T47D (cell line): Measurements from ENCODE around the gene KIF26A.

Source experiments
- DNase-seq, 2 experiments: peaks; one replicate each; pipeline versions ENCODE4 v3.0.0 to v3.0.0-alpha.2; 2011 to 2012; ENCODE audit warnings: low read depth in 1 of 2, low spot score in 1 of 2
- JUND ChIP-seq: IDR thresholded peaks from 2 replicates; pipeline ENCODE4 v1.6.1; 2012; ENCODE audit warnings: low read depth
- in situ Hi-C: cut with HindIII; loops from 2 replicates; pipeline ENCODE4 v1.10.0; 2016; ENCODE audit warnings: low sequenced_read_pairs, low pct_unique_long_range_greater_than_20kb

The KIF26A gene

DNA sequence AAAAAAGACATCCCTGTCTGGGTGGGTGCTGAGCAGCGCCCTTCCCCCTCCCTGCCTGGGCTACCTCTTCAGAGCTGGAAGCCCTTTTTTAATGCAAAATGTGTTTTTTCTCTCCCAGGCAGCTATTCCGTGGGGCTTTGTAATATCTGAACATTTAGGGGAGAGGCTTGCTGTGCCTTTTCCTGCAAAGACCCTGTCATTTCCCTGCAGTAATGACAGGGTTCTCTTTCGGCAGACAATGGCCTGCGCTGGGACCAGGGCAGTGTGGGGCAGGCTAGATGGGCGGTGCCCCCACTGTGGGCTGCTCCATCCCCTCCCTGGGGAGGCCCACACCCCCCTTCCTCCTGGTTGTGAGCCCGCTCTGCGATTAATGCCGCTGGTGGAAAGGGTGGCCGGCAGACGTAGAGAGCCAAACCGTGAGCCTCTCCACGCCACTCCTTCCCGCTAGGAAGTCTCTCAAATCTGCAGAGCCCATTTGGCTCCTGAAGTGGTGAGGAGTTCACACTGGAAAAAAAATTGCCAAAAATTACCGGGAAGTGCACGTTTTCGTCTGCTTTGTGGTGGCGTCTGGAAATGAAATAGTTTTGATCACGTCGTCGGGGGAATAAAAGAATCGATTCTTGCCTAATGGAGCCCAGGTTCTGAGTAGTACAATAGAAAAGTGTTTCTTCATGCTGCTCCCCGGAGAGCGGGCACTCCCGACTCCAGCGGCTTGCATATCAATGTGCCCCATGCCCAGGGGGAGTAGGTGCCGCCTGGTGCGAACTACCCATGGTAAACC is 31.5 kb downstream of the KIF26A start:
- DNase-seq: no peak
- in situ Hi-C loops: no loop called here
- TF ChIP-seq JUND: no peak

DNA sequence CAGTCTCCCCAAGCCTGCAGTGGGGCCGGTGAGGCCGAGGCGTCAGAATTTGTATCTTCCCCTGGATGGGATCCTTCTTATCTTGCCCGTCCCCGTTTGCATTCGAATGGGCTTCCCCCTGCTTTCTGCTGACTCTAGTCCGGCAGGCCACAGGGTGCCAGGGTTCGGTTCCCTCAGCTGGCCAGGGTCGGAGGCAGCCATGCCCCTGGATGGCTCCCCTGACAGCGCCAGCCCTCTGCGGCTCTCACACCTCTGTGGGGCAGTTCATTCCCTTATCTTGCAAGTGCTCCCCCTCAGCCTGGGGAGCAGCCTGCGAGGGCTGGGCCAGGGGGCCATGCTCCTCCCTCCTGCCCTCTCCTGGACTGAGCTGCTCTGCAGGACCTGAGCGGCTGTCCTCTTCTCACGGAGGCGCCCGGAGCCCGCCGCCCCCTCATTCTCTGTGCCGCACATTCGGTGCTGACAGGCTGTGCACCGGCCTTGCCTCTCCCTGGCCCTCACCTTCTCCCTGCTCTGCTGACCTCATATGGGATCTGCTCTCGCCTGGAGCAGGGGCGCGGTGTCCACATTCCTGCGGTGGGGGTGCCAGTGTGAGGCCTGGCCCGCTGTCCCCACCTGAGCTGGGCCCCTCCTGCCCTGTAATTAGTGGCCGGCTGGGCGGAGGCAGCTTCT is 32.8 kb downstream of the KIF26A start:
- DNase-seq: peak in 1 of 2 experiments; percentile 24
- in situ Hi-C loops: no loop called here
- TF ChIP-seq JUND: no peak

DNA sequence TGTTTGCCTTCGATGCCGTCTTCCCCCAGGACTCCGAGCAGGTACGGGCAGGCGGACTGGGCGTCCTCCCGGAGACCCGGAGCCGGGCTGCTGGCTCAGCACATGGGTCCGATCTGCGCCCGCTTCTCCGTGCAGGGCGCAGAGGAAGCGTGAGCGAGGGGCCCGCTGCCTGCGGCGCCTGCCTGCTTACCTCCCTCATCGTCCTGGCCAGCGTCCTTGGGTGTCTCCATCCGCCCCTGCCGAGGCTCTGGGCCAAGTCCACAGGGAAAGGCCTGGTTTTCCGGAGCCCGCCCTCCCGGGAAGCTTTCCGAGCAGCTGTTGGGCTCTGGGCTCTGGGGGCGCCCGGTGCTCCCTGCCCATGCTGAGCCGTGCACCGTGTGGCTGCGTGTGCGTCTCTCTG is 33.5 kb downstream of the KIF26A start:
- no peak for TF ChIP-seq JUND
- DNase-seq: no peak
- in situ Hi-C loops: no loop called here

DNA sequence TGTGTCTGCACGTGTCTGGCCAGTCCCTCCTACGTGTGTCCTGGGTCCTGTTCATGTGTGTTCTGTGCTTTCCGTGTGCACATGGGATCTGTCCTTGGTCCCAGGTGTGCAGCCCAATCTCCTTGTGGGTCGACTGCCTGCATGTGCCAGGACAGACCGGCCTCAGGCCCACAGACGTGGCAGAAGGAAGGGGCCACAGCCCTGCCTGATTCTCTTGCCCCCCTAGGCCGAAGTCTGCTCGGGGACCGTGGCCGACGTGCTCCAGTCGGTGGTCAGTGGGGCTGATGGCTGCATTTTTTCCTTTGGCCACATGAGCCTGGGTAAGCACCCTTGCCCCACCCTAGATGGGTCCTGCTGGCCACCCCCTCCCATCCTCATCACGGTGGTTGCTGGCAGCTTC is 34.0 kb downstream of the KIF26A start:
- in situ Hi-C loops: no loop called here
- TF ChIP-seq JUND: no peak
- no peak for DNase-seq

DNA sequence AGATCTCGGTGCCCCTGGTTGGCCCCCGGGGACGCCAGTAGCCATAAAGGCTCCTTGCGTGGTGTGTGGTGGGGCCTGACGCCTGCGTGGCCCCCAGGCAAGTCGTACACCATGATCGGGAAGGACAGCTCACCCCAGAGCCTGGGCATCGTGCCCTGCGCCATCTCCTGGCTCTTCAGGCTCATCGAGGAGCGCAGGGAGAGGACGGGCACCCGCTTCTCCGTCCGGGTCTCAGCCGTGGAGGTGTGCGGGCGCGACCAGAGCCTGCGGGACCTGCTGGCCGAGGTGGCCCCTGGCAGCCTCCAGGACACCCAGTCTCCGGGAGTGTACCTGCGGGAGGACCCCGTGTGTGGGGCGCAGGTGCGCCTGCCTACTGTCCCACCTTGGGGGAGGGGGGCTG is 34.5 kb downstream of the KIF26A start:
- no peak for DNase-seq
- TF ChIP-seq JUND: no peak
- in situ Hi-C loops: no loop called here

DNA sequence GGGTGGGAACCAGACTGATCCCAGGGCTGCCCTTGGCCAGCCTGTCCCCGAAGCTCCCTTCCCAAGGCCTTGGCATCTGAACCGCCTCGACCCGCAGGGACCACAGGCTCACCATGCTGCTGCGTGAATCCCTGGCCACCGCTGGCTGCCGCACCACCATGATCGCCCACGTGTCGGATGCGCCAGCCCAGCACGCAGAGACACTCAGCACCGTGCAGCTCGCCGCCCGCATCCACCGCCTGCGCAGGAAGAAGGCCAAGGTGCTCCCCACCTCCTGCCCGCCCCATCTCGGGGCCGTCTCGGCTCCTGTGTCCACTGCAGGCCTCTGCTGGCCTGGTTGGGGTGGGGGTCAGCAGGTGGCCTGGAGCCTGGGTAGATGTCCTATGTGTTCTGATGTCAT is 35.7 kb downstream of the KIF26A start:
- no peak for TF ChIP-seq JUND
- in situ Hi-C loops: no loop called here
- DNase-seq: no peak

DNA sequence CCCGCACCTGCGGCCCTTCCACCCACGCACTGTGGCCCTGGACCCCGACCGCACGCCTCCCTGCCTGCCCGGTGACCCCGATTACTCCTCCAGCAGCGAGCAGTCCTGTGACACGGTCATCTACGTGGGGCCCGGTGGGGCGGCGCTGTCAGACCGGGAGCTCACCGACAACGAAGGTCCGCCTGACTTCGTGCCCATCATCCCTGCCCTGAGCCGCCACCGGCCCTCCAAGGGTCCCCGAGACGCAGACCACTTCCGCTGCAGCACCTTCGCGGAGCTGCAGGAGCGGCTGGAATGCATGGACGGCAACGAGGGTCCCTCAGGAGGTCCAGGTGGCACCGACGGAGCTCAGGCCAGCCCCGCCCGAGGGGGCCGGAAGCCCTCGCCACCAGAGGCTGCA is 36.7 kb downstream of the KIF26A start:
- in situ Hi-C loops: no loop called here
- no peak for TF ChIP-seq JUND
- no peak for DNase-seq

DNA sequence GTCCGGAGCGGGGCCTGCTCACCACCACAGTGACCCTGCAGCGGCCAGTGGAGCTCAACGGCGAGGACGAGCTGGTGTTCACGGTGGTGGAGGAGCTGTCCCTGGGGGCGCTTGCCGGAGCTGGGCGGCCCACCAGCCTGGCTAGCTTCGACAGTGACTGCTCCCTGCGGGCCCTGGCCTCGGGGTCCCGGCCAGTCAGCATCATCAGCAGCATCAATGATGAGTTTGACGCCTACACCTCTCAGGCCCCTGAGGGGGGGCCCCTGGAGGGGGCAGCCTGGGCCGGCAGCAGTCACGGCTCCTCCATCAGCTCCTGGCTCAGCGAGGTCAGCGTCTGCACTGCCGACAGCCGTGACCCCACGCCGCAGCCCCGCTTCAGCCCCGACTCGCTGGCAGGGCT is 37.4 kb downstream of the KIF26A start:
- in situ Hi-C loops: no loop called here
- no peak for TF ChIP-seq JUND
- DNase-seq: no peak

DNA sequence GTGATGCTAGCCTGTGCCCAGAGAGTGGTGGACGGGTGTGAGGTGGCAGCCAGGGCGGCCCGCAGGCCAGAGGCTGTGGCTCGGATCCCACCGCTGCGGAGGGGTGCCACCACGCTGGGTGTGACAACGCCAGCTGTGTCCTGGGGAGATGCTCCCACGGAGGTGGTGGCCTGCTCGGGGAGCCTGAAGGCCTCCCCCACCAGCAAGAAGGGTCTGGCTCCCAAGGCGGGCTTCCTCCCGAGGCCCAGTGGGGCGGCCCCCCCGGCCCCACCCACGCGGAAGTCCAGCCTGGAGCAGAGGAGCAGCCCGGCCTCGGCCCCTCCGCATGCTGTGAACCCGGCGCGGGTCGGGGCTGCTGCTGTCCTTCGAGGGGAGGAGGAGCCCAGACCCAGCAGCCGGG is 38.2 kb downstream of the KIF26A start:
- in situ Hi-C loops: no loop called here
- DNase-seq: no peak
- no peak for TF ChIP-seq JUND

DNA sequence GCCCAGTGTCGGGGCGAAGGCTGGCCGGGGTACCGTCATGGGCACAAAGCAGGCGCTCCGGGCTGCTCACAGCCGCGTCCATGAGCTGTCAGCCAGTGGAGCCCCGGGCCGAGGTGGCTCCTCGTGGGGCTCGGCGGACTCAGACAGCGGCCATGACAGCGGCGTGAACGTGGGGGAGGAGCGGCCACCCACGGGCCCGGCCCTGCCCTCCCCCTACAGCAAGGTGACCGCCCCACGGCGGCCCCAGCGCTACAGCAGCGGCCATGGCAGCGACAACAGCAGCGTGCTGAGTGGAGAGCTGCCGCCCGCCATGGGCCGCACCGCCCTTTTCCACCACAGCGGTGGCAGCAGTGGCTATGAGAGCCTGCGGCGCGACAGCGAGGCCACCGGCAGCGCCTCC is 39.0 kb downstream of the KIF26A start:
- DNase-seq: no peak
- no peak for TF ChIP-seq JUND
- in situ Hi-C loops: no loop called here

DNA sequence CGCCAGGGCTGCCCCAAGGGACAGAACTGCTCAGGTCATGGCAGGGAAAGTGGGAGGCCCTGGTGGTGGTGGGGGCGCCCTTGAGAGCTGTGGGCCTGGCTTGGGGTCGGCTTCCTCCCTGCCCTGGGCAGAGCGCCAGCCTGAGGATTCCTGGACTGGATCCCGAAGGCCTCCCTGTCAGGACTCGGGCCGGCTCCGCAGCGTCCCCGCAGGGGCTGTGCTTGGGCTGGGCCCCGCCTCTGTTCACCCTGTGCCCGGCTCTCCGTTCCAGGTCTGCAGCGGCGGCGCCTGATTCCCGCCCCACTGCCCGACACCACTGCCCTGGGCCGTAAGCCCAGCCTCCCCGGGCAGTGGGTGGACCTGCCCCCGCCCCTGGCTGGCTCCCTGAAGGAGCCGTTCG is 39.9 kb downstream of the KIF26A start:
- DNase-seq: no peak
- TF ChIP-seq JUND: no peak
- in situ Hi-C loops: no loop called here

DNA sequence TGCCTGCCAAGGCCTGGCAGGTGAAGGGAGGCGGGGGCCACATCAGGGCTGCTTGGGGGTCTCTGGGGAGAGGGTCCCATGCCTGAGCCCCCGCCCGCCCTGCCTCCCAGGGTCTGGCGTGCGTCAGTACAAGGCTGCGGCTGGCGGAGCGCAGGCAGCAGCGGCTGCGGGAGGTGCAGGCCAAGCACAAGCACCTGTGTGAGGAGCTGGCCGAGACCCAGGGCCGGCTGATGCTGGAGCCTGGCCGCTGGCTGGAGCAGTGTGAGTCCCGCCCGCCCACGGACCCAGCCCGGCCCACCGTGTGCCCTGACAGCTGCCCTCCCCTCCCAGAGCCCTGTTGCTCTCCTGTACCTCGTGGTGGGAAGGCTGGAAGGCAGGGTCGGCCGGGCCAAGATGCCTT is 40.7 kb downstream of the KIF26A start:
- in situ Hi-C loops: no loop called here
- no peak for DNase-seq
- TF ChIP-seq JUND: no peak

DNA sequence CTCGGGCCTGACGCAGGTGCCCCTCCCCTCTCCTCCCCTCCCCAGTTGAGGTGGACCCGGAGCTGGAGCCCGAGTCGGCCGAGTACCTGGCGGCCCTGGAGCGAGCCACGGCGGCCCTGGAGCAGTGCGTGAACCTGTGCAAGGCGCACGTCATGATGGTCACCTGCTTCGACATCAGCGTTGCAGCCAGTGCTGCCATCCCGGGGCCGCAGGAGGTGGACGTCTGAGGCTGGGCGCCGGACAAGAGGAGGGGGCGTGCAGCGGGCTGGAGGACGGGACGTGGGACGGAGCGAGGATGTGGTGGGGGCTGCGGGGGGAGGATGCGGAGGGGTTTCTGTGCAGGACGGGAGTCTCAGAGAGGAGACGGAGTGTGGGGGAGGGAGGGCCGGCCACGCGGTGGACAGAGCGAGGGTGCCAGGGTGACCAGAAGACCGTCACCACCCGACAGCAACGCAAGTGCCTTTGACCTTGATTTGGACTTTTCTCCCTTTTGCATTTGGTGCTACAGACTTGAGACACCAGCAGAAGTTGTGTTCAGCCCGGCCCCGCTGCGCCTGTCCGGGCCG is 41.3 kb downstream of the KIF26A start:
- DNase-seq: no peak
- in situ Hi-C loops: no loop called here
- no peak for TF ChIP-seq JUND
